Stimulated activated CD4-positive, alpha-beta T cell treated with anti-CD3 and anti-CD28 coated beads, Interleukin-4, amount 100 ng/mL, for 24 hours (primary cell): ENCODE measurements around the gene MSI2.

ENCODE experiments used
- DNase-seq: peaks from one replicate; pipeline ENCODE4 v3.0.0-alpha.2; 2020

Gene MSI2

GRCh38 chr17:57655553-57655952 lies 399.2 kb downstream of the MSI2 start:
- no peak for DNase-seq

DNA sequence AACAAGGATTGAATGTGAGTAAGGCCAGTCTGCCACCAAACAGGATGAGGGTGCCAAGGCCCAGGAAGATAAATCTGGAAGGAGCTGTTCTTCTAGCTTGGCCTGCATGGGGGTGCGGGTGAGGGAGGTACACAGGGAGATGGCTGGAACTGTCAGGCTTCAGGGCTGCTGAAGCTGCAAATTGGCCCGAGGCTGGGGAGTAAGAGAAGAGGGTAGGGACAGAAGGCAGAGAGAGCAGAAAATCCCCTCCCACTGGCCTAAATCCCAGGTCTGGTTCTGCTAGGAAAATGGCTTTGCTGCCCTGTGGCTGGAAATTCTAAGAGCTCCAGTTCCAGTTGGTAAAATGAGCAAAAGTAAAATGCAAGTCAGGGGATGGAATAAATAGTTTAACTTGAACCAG lies 400.9 kb downstream of the MSI2 start:
- DNase-seq, result no peak

- no peak for DNase-seq
Observed at GRCh38 chr17:57662041-57662440, 405.7 kb downstream of the MSI2 start.

DNA sequence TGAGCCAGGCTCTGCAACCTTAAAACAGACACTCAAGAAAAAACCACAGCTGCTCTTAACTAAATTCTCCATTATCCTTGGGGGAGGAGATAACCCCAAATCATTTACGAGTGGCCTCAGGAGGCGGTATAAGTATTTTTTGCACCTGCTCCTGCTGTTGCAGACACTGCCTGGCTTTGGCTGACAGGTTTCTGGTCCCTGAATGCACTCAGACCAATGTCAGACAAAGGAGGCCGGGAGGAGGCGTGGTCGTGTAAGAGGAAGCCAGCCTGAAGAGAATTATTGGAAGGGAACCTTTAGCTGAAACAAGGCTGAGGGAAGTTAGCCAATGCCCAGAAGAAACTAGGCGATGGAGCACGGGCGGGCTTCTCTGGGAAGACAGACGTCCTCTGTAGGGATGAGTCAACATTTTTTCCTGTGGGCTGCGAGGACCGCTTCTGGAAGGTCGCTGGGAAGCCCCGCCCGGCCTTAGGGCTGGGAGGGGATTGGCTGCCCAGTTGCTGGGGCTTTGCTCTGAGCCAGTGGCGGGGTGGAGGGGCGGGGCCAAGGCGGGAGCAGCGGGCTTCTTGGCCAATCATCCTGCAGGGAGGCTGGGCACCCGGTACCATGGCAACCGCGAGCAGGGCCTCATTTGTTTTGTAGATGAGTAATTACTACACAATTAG lies 406.5 kb downstream of the MSI2 start:
- DNase-seq, result peak; percentile 37

- DNase-seq, result no peak
Observed at GRCh38 chr17:57663326-57664070, 407.2 kb downstream of the MSI2 start.

GRCh38 chr17:57665128-57665527 lies 408.8 kb downstream of the MSI2 start:
- DNase-seq, result no peak

GRCh38 chr17:57665696-57666095 lies 409.4 kb downstream of the MSI2 start:
- no peak for DNase-seq

- no peak for DNase-seq
Observed at GRCh38 chr17:57666201-57666870, 410.0 kb downstream of the MSI2 start.

- DNase-seq, result no peak
Observed at GRCh38 chr17:57666946-57667345, 410.6 kb downstream of the MSI2 start.

GRCh38 chr17:57667461-57667923 lies 411.2 kb downstream of the MSI2 start:
- no peak for DNase-seq

DNA sequence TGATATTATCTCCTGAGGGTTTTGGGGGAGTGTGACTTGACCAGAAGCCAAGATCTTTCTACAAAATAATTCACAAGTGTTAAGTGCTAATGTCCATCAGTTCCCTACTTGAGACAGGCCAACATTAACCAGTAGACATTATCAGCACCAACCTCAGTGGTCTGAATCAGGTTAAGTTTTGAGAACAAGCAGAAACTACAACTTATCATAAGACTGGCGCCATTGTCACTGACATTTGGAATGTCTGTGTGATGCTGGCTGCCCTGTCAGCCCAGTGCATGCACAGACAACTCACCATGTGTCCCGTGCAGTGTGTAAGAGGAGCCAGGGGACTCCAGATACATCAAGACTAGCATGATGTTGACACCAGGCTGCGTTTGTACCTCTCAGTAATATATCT lies 412.0 kb downstream of the MSI2 start:
- DNase-seq, result no peak

GRCh38 chr17:57669671-57670529 lies 413.6 kb downstream of the MSI2 start:
- DNase-seq, result no peak

- DNase-seq, result no peak
Observed at GRCh38 chr17:57670769-57671569, 414.6 kb downstream of the MSI2 start.

DNA sequence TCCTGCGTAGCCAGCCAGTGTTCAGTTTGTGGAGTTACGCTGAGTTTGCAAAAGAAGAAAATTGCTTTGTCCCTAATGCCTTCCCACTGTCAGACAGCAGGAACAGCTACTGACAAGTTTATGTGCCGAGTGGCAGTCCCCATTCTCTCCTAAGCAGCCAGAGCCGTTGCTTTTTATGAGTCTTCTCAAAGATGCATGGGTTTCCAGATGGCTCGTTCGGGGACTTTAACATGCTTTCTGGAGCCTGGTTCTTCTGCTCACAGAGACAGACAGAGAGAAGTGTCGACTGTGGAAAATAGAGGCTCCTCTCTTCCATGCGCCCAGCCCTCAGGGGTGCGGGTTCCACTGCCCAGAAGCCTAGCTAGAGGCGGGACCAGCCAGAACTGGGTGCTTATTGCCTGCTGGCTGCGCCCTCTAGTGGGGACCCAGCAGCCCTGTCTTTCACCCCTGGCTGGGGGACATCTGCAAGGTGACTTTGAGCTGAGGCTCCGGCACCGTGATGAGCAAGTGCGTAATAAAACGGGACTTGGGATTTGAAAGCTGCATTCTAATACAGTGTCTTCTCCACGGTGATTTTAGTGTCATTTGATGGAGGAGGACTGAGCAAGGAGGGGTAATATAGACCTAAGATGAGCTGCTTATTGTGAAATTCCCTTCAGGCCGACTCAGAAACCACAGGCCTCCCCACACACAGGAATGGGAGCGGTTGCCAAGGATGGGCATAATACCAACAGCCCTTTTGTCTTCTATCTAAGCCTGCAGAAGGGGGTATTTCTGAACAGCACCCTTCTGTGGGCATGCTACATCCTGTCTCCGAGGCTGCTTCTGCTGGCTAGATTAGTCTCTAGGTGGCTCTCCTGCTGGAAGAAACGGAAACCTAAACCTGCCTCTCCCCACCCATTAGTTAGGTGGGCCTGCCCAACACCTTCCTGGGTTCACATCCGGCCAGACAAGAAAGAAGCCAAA lies 415.6 kb downstream of the MSI2 start:
- DNase-seq, result peak; percentile 71

DNA sequence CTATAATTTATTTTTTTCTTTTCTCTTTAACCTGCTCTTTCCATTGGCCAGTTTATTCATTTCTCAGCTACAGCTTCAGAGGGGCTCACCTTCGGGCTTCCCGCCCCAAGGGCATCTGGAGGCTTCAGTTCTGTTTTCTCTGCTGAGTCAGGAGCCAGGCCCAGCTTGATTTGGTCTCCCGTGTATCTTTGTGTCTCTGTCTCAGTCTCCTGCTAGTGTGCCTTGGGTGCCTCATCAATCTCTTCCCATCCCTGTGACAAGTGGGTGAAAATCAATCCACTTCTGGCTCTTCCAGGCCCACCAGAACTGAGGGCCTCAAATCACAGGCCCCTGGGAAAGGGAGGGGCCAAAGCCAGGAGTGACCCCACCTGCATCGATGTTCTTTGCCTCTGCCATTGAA lies 416.6 kb downstream of the MSI2 start:
- no peak for DNase-seq

DNA sequence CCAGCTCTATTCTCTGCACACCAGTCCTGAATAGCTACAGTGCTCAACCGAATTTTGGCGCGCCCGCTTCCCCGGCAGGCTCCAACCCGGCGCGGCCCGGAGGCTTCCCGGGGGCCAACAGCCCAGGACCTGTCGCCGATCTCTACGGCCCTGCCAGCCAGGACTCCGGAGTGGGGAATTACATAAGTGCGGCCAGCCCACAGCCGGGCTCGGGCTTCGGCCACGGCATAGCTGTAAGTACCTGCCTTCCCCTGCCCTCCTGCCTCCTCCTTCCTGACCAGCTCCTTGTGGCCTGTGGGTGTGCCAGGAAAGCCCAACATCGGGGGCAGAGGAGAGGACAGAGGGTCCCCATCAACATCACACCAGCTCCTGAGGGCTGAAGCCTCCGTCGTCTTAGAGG lies 418.6 kb downstream of the MSI2 start:
- no peak for DNase-seq

- DNase-seq, result no peak
Observed at GRCh38 chr17:57675427-57676387, 419.4 kb downstream of the MSI2 start.

DNA sequence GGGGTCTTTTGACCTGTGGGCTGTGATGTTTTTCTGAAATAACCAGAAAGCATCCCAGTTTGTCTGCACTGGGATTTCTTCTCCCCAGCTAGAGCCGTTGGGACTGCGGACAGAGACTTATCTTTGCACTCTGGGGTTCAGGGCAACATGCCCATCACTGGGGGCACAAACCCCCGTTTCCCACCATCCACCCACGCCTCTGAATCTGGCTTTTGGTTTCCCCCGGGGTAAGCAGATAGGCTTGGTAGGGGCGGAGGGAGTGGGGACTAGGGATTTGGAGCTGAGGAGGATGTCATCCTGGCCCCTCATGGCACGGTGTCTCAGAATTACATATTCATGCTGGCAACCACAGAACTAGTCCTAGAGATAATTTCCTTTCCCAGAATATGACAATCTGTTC lies 420.2 kb downstream of the MSI2 start:
- no peak for DNase-seq

DNA sequence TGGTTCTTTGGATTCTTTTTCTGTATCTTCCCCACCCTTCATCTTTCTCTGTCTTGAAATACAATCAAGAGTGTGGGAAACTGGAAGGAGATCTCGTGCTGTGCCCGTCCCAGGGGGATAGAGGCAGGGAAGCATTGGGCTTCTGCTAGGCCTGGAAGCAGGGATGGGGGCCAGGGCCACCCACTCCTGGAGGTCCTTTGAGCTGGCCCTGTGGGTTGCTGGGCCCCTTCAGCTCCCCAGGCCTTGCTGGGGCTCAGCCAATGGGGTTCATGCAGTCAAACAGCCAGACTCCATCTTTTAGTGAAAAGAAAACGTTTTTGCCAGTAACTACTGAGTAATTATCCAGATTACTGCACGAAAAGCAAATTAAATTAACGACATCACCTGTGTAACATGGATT lies 421.0 kb downstream of the MSI2 start:
- no peak for DNase-seq

DNA sequence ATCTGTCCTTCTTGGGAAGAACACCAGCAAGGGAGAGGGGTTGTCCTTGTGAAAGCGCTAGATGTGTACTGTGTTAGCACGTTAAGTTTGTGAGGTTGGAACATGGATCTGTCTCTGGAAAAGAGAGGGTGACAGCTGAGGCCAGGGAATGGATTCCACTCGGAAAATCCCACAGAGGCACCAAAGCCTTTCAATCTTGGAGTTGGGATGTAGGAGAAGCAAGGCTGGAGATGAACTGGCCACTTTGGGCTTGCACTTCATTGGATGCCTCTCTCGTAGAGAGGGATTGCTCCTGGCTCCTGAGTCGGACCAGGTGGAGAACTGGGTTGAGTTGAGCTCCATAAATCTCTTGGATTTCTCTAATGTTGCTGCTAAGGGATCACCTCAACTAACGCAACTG lies 421.5 kb downstream of the MSI2 start:
- no peak for DNase-seq
